RWPE2 (cell line): ENCODE results near the gene RIPK1.

Source experiments
- ATAC-seq: fragments of 200-7000 bp; cut with Tn5 transposase; 3 replicates; pipeline ENCODE4 v1.9.1; 2021; ENCODE audit warnings: low read depth
- DNase-seq: peaks from one replicate; pipeline ENCODE4 v3.0.0-alpha.2; 2020; ENCODE audit warnings: low spot score
- H3K27ac ChIP-seq: fragments of 450-650 bp; 2 replicates; pipeline ENCODE4 v1.5.1; 2017; ENCODE audit warnings: mild to moderate bottlenecking; ENCODE audit not compliant: poor library complexity, severe bottlenecking
- H3K27me3 ChIP-seq: fragments of 250-450 bp; sonication (Bioruptor Pico); 2 replicates; pipeline ENCODE4 v1.5.1; 2021; ENCODE audit warnings: mild to moderate bottlenecking, moderate library complexity; ENCODE audit not compliant: insufficient read depth, poor library complexity, severe bottlenecking
- H3K36me3 ChIP-seq: fragments of 250-450 bp; sonication (Bioruptor Pico); 2 replicates; pipeline ENCODE4 v1.5.1; 2020; ENCODE audit warnings: low read depth, mild to moderate bottlenecking, moderate library complexity
- H3K4me1 ChIP-seq: fragments of 250-450 bp; sonication (Bioruptor Pico); 2 replicates; pipeline ENCODE4 v1.5.1; 2021; ENCODE audit warnings: mild to moderate bottlenecking, moderate library complexity; ENCODE audit not compliant: insufficient read depth, poor library complexity, severe bottlenecking
- H3K4me3 ChIP-seq: fragments of 250-450 bp; sonication (Bioruptor Pico); 2 replicates; pipeline ENCODE4 v1.5.1; 2021; ENCODE audit warnings: mild to moderate bottlenecking, moderate library complexity; ENCODE audit not compliant: severe bottlenecking
- H3K9me3 ChIP-seq: fragments of 250-450 bp; sonication (Bioruptor Pico); 2 replicates; pipeline ENCODE4 v1.5.1; 2021; ENCODE audit warnings: mild to moderate bottlenecking, moderate library complexity; ENCODE audit not compliant: severe bottlenecking
- CTCF ChIP-seq: fragments of 450-650 bp; IDR thresholded peaks from one replicate; pipeline ENCODE4 v1.5.1; 2017; ENCODE audit warnings: mild to moderate bottlenecking, moderate library complexity; ENCODE audit not compliant: poor library complexity, severe bottlenecking

The RIPK1 gene

GRCh38 chr6:3109761-3110160 lies 41.5 kb downstream of the RIPK1 start:
- peaks cover 46% of the 10 kb centered on the region for H3K36me3 ChIP-seq
- ATAC-seq: no peak
- no peak overlapping the region for H3K4me3 ChIP-seq
- H3K27me3 ChIP-seq: no peaks in the 10 kb centered on the region
- no peak overlapping the region for H3K27ac ChIP-seq
- no peaks in the 10 kb centered on the region for H3K9me3 ChIP-seq
- no peak for DNase-seq
- TF ChIP-seq CTCF: no peak
- H3K4me1 ChIP-seq: no peaks in the 10 kb centered on the region

- TF ChIP-seq CTCF: no peak
- Histone ChIP-seq H3K36me3 (peaks cover 24% of the 10 kb centered on the region), H3K27ac (no peak overlapping the region), H3K4me1 (peaks cover under 1% of the 10 kb centered on the region), H3K4me3 (no peak overlapping the region), H3K27me3 (no peaks in the 10 kb centered on the region), H3K9me3 (no peaks in the 10 kb centered on the region)
- DNase-seq (no peak), ATAC-seq (no peak)
Measured at GRCh38 chr6:3114377-3114776, 46.1 kb downstream of the RIPK1 start.

- Histone ChIP-seq H3K4me3 (peak overlapping the region; percentile 61), H3K4me1 (peaks cover 9% of the 10 kb centered on the region), H3K9me3 (no peaks in the 10 kb centered on the region), H3K27me3 (no peaks in the 10 kb centered on the region), H3K27ac (peak overlapping the region; percentile 39), H3K36me3 (no peaks in the 10 kb centered on the region)
- ATAC-seq (peak; percentile 7; the same call in 2 of the 3 replicates), DNase-seq (no peak)
- no peak for TF ChIP-seq CTCF
Measured at GRCh38 chr6:3117912-3118352, 49.6 kb downstream of the RIPK1 start.

- Histone ChIP-seq H3K9me3 (no peaks in the 10 kb centered on the region), H3K4me1 (peaks cover 9% of the 10 kb centered on the region), H3K4me3 (peak within 1 kb of the TSS; percentile 61), H3K36me3 (no peaks in the 10 kb centered on the region), H3K27ac (peak within 1 kb of the TSS; percentile 39), H3K27me3 (no peaks in the 10 kb centered on the region)
- DNase-seq (peak; percentile 96), ATAC-seq (peak; percentile 85)
- no peak for TF ChIP-seq CTCF
Measured at GRCh38 chr6:3118353-3119039, 50.2 kb downstream of the RIPK1 start, which contains the start of gene BPHL. Gene BPHL (plus strand): TSS chr6:3118711. CDS start chr6:3118741, 30 bp downstream.
